Endothelial cell (in vitro differentiated cells): ENCODE results near the gene ALDH4A1. TPM values are rescaled to one million over a fixed set of nuclear protein-coding genes. Genes with fewer than 3 reads are reported as not detected.

ENCODE experiments used
- DNase-seq: peaks from one replicate; pipeline ENCODE4 v3.0.0; 2021; ENCODE audit warnings: low spot score
- H3K27ac Mint-ChIP-seq: one replicate; pipeline ENCODE4 v1.8.0; 2021; ENCODE audit warnings: mixed read lengths, inconsistent platforms; ENCODE audit not compliant: unreplicated experiment
- H3K27me3 Mint-ChIP-seq: one replicate; pipeline ENCODE4 v1.8.0; 2021; ENCODE audit warnings: mild to moderate bottlenecking, moderate library complexity, mixed read lengths, inconsistent platforms; ENCODE audit not compliant: unreplicated experiment
- H3K36me3 Mint-ChIP-seq: one replicate; pipeline ENCODE4 v1.8.0; 2021; ENCODE audit warnings: mild to moderate bottlenecking, low read depth, mixed read lengths, inconsistent platforms; ENCODE audit not compliant: unreplicated experiment
- H3K4me1 Mint-ChIP-seq: one replicate; pipeline ENCODE4 v1.8.0; 2021; ENCODE audit warnings: mild to moderate bottlenecking, mixed read lengths, inconsistent platforms; ENCODE audit not compliant: unreplicated experiment
- H3K4me3 Mint-ChIP-seq: one replicate; pipeline ENCODE4 v1.8.0; 2021; ENCODE audit warnings: mild to moderate bottlenecking, mixed read lengths, inconsistent platforms; ENCODE audit not compliant: unreplicated experiment
- H3K9me3 Mint-ChIP-seq: one replicate; pipeline ENCODE4 v1.8.0; 2021; ENCODE audit warnings: mixed read lengths, inconsistent platforms; ENCODE audit not compliant: unreplicated experiment
- total RNA-seq: library from RNA; stranded (reverse); fragmentation: NEBNext Ultra II Directional; extraction: Animal tissue kit (Norgen Biotek cat#: 25700); gene quantifications from one replicate; pipeline ENCODE4 v1.2.1, GENCODE V29; 2021; ENCODE audit not compliant: unreplicated experiment
- TF ChIP-seq, protein P1 (sequence below): fragments of 200-600 bp; sonication (generic); IDR thresholded peaks from one replicate; pipeline ENCODE4 v1.5.0; 2021; ENCODE audit warnings: antibody characterized with exemption; ENCODE audit not compliant: unreplicated experiment

The ALDH4A1 gene
- total RNA-seq, 1 donor from 2014 or later: 27.8 TPM

DNA sequence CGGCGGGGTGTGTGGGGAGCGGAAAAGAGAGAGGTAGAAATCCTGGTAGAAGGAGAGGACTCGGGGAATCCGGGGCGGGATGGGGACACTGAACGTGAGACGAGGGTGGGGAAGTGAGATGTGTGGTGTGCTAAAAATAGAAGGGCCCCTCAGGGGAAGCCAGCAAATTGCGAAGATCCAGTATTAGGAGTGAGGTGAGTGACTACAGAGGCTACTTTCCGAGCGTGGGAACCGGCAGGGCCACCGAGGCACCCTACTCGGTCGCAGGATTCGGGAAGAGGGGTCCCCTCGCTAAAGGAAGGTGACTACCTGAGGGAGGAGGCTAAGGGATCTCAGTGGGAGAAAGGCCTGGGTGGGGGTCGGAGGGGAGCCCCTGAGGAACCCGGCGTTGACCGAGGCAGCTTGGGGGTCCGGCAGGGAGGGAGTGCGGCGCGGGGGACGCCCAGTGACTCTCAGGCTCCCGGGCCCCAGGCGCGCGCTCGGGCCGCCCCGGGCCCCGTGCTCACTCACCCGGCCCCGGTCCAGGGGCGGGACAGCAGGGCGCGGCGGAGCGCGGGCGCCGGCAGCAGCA, 318 bp downstream of the ALDH4A1 start:
- H3K27ac Mint-ChIP-seq: peak overlapping the region; percentile 92
- DNase-seq: no peak
- H3K36me3 Mint-ChIP-seq: peaks cover 6% of the 10 kb centered on the region
- no peaks in the 10 kb centered on the region for H3K9me3 Mint-ChIP-seq
- peak overlapping the region; percentile 100 for H3K4me3 Mint-ChIP-seq
- peaks cover 14% of the 10 kb centered on the region for H3K27me3 Mint-ChIP-seq
- TF ChIP-seq, protein P1, sequence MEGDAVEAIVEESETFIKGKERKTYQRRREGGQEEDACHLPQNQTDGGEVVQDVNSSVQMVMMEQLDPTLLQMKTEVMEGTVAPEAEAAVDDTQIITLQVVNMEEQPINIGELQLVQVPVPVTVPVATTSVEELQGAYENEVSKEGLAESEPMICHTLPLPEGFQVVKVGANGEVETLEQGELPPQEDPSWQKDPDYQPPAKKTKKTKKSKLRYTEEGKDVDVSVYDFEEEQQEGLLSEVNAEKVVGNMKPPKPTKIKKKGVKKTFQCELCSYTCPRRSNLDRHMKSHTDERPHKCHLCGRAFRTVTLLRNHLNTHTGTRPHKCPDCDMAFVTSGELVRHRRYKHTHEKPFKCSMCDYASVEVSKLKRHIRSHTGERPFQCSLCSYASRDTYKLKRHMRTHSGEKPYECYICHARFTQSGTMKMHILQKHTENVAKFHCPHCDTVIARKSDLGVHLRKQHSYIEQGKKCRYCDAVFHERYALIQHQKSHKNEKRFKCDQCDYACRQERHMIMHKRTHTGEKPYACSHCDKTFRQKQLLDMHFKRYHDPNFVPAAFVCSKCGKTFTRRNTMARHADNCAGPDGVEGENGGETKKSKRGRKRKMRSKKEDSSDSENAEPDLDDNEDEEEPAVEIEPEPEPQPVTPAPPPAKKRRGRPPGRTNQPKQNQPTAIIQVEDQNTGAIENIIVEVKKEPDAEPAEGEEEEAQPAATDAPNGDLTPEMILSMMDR: no peak
- peaks cover 34% of the 10 kb centered on the region for H3K4me1 Mint-ChIP-seq

DNA sequence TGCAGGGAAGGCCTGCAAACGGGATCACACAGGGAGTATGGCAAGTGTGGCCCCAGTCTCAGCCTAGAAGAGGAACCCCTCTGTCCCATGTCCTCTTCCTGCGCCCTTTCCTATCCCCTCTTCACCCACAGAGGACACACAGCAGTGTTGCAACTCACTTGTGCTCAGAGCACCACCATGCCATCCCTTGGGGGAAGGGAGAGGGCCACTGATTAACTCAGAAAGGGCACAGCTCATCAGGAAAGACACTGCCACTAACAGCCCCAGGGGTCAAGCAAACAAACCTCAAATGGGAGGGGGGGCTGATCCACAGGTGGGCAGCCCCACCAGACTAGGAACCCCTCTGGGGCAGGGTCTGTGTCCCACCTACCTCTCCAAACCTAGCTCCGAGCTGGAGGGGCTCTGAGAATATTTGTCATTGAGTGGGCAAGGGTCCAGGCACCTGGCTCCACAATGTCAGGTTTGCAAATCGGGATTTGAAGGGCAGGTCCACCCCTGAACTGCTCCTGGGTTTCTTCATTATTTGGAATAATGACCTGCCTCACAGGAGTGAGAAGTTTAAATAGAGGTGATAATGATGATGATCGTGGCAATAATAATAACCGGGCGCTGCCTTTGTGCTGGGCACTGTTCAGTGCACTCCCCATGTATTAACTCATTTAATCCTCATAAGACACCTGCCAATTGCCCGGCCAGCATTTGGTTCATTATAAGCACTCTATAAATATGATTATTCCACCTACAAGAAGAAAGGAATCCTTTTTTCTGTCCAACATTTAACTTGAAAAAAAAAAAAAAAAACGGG, 1.0 kb downstream of the ALDH4A1 start:
- Mint-ChIP-seq H3K27ac (peak overlapping the region; percentile 92), H3K9me3 (no peaks in the 10 kb centered on the region), H3K36me3 (peaks cover 6% of the 10 kb centered on the region), H3K4me1 (peaks cover 29% of the 10 kb centered on the region), H3K4me3 (peak overlapping the region; percentile 100), H3K27me3 (peaks cover 12% of the 10 kb centered on the region)
- TF ChIP-seq, protein P1: no peak
- no peak for DNase-seq

DNA sequence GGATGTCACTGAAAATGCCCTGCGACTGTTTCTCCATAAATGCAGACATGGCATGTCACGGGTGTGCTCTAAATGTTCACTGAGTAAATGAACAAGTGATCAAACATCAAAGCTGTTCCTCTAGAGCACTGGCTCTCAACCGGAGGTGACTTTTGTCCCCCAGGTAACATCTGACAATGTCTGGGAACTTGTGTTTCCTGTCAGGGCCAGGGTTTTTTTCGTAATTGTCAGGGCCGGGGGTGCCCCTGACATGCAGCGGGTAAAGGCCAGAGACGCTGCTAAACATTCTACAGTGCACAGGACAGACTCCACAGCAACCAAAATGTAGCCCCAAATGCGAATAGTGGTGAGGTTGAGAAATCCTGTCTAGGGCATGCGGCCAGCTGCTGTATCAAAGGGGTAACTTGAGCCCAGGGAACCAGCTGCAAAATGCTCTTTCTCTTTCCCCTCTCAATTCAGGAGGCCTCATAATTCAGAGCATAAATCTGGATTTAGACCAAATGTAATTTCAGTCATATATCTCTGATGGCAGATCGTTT, 2.0 kb downstream of the ALDH4A1 start:
- Mint-ChIP-seq H3K4me1 (peaks cover 29% of the 10 kb centered on the region), H3K36me3 (peaks cover 6% of the 10 kb centered on the region), H3K4me3 (no peak overlapping the region), H3K27me3 (peaks cover 14% of the 10 kb centered on the region), H3K9me3 (no peaks in the 10 kb centered on the region), H3K27ac (no peak overlapping the region)
- TF ChIP-seq, protein P1: no peak
- DNase-seq: no peak

DNA sequence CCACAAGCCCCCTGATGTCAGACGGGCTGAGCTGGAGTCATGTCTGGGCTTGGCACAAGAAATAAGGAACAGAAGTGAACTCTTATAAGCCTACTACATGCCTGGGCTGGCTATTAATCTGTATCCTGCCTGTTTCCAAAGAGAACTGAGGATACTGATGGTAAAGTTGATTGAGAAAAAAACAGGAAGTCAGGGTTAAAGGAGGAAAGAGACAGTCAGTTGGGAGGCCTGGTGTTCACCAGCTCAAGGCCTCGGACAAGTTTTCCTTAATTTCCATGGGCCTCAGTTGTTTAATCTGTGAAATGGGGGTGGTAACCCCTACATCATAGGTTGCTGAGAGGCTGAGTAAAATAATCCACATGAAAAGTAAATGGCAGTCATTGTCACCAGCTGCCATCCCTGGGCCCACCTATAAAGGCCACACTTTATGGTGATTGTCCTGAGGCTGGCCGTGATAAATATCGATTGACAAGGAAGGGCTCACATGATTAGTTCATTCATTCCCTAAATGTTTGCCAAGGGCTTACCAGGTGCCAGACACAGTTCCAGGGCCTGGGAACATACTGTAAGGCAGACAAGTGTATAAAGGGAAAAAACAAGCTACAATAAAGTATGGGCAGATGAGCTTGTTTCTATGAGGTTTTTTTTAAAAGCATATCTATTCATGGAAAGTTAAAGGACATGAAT, 2.8 kb downstream of the ALDH4A1 start:
- TF ChIP-seq, protein P1: no peak
- DNase-seq: no peak
- Mint-ChIP-seq H3K4me3 (no peak overlapping the region), H3K36me3 (peaks cover 6% of the 10 kb centered on the region), H3K9me3 (no peaks in the 10 kb centered on the region), H3K27me3 (peaks cover 14% of the 10 kb centered on the region), H3K27ac (no peak overlapping the region), H3K4me1 (peaks cover 29% of the 10 kb centered on the region)
